GM23338 (cell line): ENCODE data around the gene MSGN1. TPM values are rescaled to one million over a fixed set of nuclear protein-coding genes. Genes with fewer than 3 reads are reported as not detected.
"Not testable (repeated sequence)": the region's sequence is repeated elsewhere in the genome, so short reads cannot be mapped to it uniquely, and the experiment has no call there.

Experiments used
- ATAC-seq: fragments of 200-7000 bp; cut with Tn5 transposase; 3 replicates; pipeline ENCODE4 v1.9.1; 2020
- DNase-seq: peaks from one replicate; pipeline ENCODE4 v3.0.0-alpha.2; 2015; ENCODE audit warnings: low spot score
- H2AFZ ChIP-seq: fragments of 200-600 bp; sonication (generic); 2 replicates; pipeline ENCODE4 v1.8.0; 2016; ENCODE audit warnings: antibody characterized with exemption, mild to moderate bottlenecking, moderate library complexity
- H3F3A ChIP-seq: fragments of 200-600 bp; sonication (generic); replicated peaks from 2 replicates; pipeline ENCODE4 v1.8.0; 2017; ENCODE audit warnings: antibody characterized with exemption, mixed run types, low read depth
- H3K27ac ChIP-seq: fragments of 200-600 bp; sonication (generic); 2 replicates; pipeline ENCODE4 v1.6.1; 2016; ENCODE audit warnings: low read depth
- H3K27me3 ChIP-seq: fragments of 200-600 bp; sonication (generic); 2 replicates; pipeline ENCODE4 v1.8.0; 2016; ENCODE audit warnings: mild to moderate bottlenecking, mixed run types, moderate library complexity; ENCODE audit not compliant: insufficient read depth
- H3K36me3 ChIP-seq: fragments of 200-600 bp; sonication (generic); 2 replicates; pipeline ENCODE4 v1.8.0; 2016; ENCODE audit warnings: mild to moderate bottlenecking; ENCODE audit not compliant: insufficient read depth
- H3K4me1 ChIP-seq: fragments of 200-600 bp; sonication (generic); 2 replicates; pipeline ENCODE4 v1.8.0; 2016; ENCODE audit warnings: mild to moderate bottlenecking, moderate library complexity; ENCODE audit not compliant: insufficient read depth
- H3K4me2 ChIP-seq: fragments of 200-600 bp; sonication (generic); 2 replicates; pipeline ENCODE4 v1.7.1; 2017; ENCODE audit warnings: mixed run types
- H3K4me3 ChIP-seq: fragments of 200-600 bp; sonication (generic); 2 replicates; pipeline ENCODE4 v1.6.1; 2016; ENCODE audit warnings: mixed run types
- H3K79me2 ChIP-seq: fragments of 200-600 bp; sonication (generic); replicated peaks from 2 replicates; pipeline ENCODE4 v1.8.0; 2017; ENCODE audit warnings: mild to moderate bottlenecking; ENCODE audit not compliant: insufficient read depth
- H3K9me2 ChIP-seq: fragments of 200-600 bp; sonication (generic); 2 replicates; pipeline ENCODE4 v1.8.0; 2017; ENCODE audit not compliant: insufficient read depth
- H4K20me1 ChIP-seq: fragments of 200-600 bp; sonication (generic); replicated peaks from 2 replicates; pipeline ENCODE4 v1.8.0; 2017; ENCODE audit warnings: mild to moderate bottlenecking; ENCODE audit not compliant: insufficient read depth
- H3K27ac Mint-ChIP-seq: 2 replicates; pipeline ENCODE4 v1.8.0; 2020; ENCODE audit warnings: inconsistent platforms, mild to moderate bottlenecking, moderate library complexity, mixed read lengths
- H3K27me3 Mint-ChIP-seq: 3 replicates; pipeline ENCODE4 v1.8.0; 2022; ENCODE audit warnings: low read depth, mild to moderate bottlenecking, moderate library complexity, mixed read lengths, inconsistent platforms; ENCODE audit not compliant: insufficient read depth, poor library complexity
- H3K36me3 Mint-ChIP-seq: 3 replicates; pipeline ENCODE4 v1.8.0; 2021; ENCODE audit warnings: low read depth, mild to moderate bottlenecking, inconsistent platforms, moderate library complexity, mixed read lengths
- H3K4me1 Mint-ChIP-seq: 3 replicates; pipeline ENCODE4 v1.8.0; 2020; ENCODE audit warnings: mild to moderate bottlenecking, inconsistent platforms, mixed read lengths
- H3K4me3 Mint-ChIP-seq: 3 replicates; pipeline ENCODE4 v1.8.0; 2021; ENCODE audit warnings: moderate library complexity, mild to moderate bottlenecking, inconsistent platforms, mixed read lengths
- H3K9me3 Mint-ChIP-seq: 3 replicates; pipeline ENCODE4 v1.8.0; 2020; ENCODE audit warnings: moderate library complexity, mild to moderate bottlenecking, inconsistent platforms, mixed read lengths
- NANOG ChIP-seq: IDR thresholded peaks from 2 replicates; pipeline ENCODE4 v1.6.1; 2016; ENCODE audit warnings: antibody characterized with exemption, borderline replicate concordance
- polyA plus RNA-seq: library from polyadenylated mRNA; unstranded; fragments of >200 nt; fragmentation: Nextera tagmentation; extraction: Ambion mirVana; gene quantifications from 2 replicates; pipeline ENCODE4 v1.2.1, GENCODE V29; 2016
- total RNA-seq: library from RNA; depleted of rRNA; stranded (reverse); fragments of >200 nt; shearing (Covaris generic); gene quantifications from 2 replicates; pipeline ENCODE4 v1.2.3, GENCODE V29; 2014
- TF ChIP-seq, protein P1 (sequence below), 2 experiments: fragments of 200-600 bp in 1 of 2; sonication (generic) in 1 of 2; conservative IDR thresholded peaks; 2 replicates each; pipeline versions ENCODE4 v1.5.1 to v1.6.1; 2016 to 2017; ENCODE audit warnings: antibody characterized with exemption in 2 of 2, low read depth in 2 of 2, mild to moderate bottlenecking in 2 of 2, moderate library complexity in 1 of 2

MSGN1 gene
- total and polyA plus RNA-seq, 2 experiments from 2014 or later = not detected

DNA sequence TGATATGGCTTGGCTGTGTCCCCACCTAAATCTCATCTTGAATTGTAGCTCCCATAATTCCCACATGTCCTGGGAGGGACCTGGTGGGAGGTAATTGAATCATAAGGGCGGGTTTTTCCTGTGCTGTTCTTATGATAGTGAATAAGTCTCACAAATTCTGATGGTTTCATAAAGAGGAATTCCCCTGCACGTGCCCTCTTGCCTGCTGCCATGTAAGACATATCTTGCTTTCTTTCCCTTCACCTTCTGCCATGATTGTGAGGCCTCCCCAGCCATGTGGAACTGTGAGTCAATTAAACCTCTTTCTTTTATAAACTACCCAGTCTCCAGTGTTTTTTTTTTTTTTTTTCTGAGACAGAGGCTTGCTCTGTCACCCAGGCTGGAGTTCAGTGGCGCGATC, 7.4 kb downstream of the MSGN1 start:
- not testable (repeated sequence) for H3K36me3 Mint-ChIP-seq, DNase-seq, H2AFZ ChIP-seq, H3K79me2 ChIP-seq, H3K27ac ChIP-seq, H3K36me3 ChIP-seq, H3K4me3 ChIP-seq, H3K4me2 ChIP-seq, H3K27me3 ChIP-seq, H4K20me1 ChIP-seq, H3K4me3 Mint-ChIP-seq, H3K9me2 ChIP-seq, H3K9me3 Mint-ChIP-seq, H3K27me3 Mint-ChIP-seq, ATAC-seq, H3F3A ChIP-seq, H3K27ac Mint-ChIP-seq
- peaks cover 23% of the 10 kb centered on the region for H3K4me1 Mint-ChIP-seq
- H3K4me1 ChIP-seq = peaks cover 14% of the 10 kb centered on the region

DNA sequence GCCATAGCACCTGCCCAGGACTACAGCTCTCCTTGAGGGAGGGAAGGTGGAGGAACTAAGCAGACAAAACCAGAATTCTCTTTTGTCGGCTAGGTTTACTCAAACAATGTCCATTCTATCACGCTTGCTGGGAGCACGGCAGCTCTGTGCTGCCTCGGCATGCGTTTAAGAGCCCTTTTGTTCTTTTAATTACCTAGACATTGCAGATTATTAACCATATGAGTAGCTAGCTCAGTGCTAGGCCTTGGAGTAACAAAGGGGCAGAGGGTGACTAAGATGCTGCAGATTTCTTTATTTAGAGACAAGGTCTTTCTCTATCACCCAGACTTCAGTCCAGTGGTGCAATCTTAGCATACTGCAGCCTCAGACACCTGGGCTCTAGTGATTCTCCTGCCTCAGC, 11.1 kb downstream of the MSGN1 start:
- Histone ChIP-seq H3K27ac (no peak overlapping the region), H2AFZ (no peak overlapping the region), H3K4me3 (no peak overlapping the region), H3K79me2 (no peaks in the 10 kb centered on the region), H3K27me3 (peaks cover 24% of the 10 kb centered on the region), H3K9me2 (no peaks in the 10 kb centered on the region), H3K4me1 (peaks cover 18% of the 10 kb centered on the region), H4K20me1 (no peaks in the 10 kb centered on the region), H3F3A (no peaks in the 10 kb centered on the region), H3K36me3 (no peaks in the 10 kb centered on the region), H3K4me2 (no peak overlapping the region)
- Mint-ChIP-seq H3K36me3 (no peaks in the 10 kb centered on the region), H3K4me3 (no peak overlapping the region), H3K27me3 (peaks cover 29% of the 10 kb centered on the region), H3K27ac (no peak overlapping the region), H3K4me1 (peaks cover 15% of the 10 kb centered on the region), H3K9me3 (peaks cover 6% of the 10 kb centered on the region; the same call in 2 of the 3 replicates)
- TF ChIP-seq, protein P1, sequence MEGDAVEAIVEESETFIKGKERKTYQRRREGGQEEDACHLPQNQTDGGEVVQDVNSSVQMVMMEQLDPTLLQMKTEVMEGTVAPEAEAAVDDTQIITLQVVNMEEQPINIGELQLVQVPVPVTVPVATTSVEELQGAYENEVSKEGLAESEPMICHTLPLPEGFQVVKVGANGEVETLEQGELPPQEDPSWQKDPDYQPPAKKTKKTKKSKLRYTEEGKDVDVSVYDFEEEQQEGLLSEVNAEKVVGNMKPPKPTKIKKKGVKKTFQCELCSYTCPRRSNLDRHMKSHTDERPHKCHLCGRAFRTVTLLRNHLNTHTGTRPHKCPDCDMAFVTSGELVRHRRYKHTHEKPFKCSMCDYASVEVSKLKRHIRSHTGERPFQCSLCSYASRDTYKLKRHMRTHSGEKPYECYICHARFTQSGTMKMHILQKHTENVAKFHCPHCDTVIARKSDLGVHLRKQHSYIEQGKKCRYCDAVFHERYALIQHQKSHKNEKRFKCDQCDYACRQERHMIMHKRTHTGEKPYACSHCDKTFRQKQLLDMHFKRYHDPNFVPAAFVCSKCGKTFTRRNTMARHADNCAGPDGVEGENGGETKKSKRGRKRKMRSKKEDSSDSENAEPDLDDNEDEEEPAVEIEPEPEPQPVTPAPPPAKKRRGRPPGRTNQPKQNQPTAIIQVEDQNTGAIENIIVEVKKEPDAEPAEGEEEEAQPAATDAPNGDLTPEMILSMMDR (conservative IDR thresholded peaks at IDR 0.05; ENCODE audit: low read depth in 2 of 2) = no peak
- peak; percentile 67; the same call in 1 of the 2 replicates for TF ChIP-seq NANOG
- DNase-seq (peak; percentile 45), ATAC-seq (peak; percentile 69)

DNA sequence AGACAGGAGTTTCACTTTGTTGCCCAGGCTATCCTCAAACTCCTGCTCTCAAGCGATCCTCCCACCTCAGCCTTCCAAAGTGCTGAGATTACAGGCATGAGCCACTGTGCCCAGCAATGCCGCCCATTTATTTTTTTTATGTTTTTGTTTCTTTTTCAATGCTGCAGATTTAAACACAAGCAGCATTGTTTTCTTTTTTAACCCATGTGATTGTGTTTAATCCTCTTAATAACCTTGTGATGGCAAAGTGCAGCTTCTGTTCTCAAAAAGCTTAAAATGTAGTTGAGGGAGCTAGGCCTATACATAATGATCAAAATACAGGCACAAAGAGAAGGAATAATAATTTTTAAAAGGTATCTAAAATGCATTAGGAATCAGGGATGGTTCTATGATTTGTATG, 11.5 kb downstream of the MSGN1 start:
- ATAC-seq (no peak), DNase-seq (no peak)
- Histone ChIP-seq H2AFZ (no peak overlapping the region), H3K27me3 (peaks cover 24% of the 10 kb centered on the region), H3K27ac (no peak overlapping the region), H3K9me2 (no peaks in the 10 kb centered on the region), H3K4me2 (peak overlapping the region; percentile 13; the same call in 1 of the 2 replicates), H3K4me1 (peaks cover 18% of the 10 kb centered on the region), H4K20me1 (no peaks in the 10 kb centered on the region), H3F3A (no peaks in the 10 kb centered on the region), H3K4me3 (no peak overlapping the region), H3K79me2 (no peaks in the 10 kb centered on the region), H3K36me3 (no peaks in the 10 kb centered on the region)
- no peaks in the 10 kb centered on the region for H3K36me3 Mint-ChIP-seq
- H3K4me3 Mint-ChIP-seq = no peak overlapping the region
- peaks cover 6% of the 10 kb centered on the region; the same call in 2 of the 3 replicates for H3K9me3 Mint-ChIP-seq
- peaks cover 29% of the 10 kb centered on the region for H3K27me3 Mint-ChIP-seq
- H3K4me1 Mint-ChIP-seq = peaks cover 13% of the 10 kb centered on the region
- no peak overlapping the region for H3K27ac Mint-ChIP-seq
- TF ChIP-seq, protein P1 (conservative IDR thresholded peaks at IDR 0.05; ENCODE audit: low read depth in 2 of 2) = no peak
